Type B pancreatic cell (in vitro differentiated cells): Measurements from ENCODE around the gene FHL2. TPM values are rescaled to one million over a fixed set of nuclear protein-coding genes. Genes with fewer than 3 reads are reported as not detected.

Experiments
- DNase-seq: peaks from one replicate; pipeline ENCODE4 v3.0.0; 2021; ENCODE audit warnings: mixed read lengths; ENCODE audit not compliant: unreplicated experiment; ENCODE audit errors: extremely low spot score
- H3K27ac Mint-ChIP-seq: 2 replicates; pipeline ENCODE4 v1.8.0; 2021; ENCODE audit warnings: mild to moderate bottlenecking, mixed read lengths
- H3K27me3 Mint-ChIP-seq: 2 replicates; pipeline ENCODE4 v1.8.0; 2021; ENCODE audit warnings: mixed read lengths
- H3K36me3 Mint-ChIP-seq: 2 replicates; pipeline ENCODE4 v1.8.0; 2021; ENCODE audit warnings: mixed read lengths
- H3K4me1 Mint-ChIP-seq: one replicate; pipeline ENCODE4 v1.8.0; 2021; ENCODE audit warnings: mixed read lengths; ENCODE audit not compliant: unreplicated experiment
- H3K4me3 Mint-ChIP-seq: 2 replicates; pipeline ENCODE4 v1.8.0; 2021; ENCODE audit warnings: mild to moderate bottlenecking, mixed read lengths
- H3K9me3 Mint-ChIP-seq: 2 replicates; pipeline ENCODE4 v1.8.0; 2021; ENCODE audit warnings: mixed read lengths
- CTCF ChIP-seq: fragments of 200-600 bp; sonication (generic); conservative IDR thresholded peaks from 2 replicates; pipeline ENCODE4 v1.5.0; 2021; ENCODE audit warnings: antibody characterized with exemption, mild to moderate bottlenecking
- total RNA-seq: library from RNA; stranded (reverse); gene quantifications from 2 replicates; pipeline ENCODE4 v1.2.1, GENCODE V29; 2021; ENCODE audit warnings: low replicate concordance

Gene FHL2
- total RNA-seq, 1 donor from 2014 or later: 21.9 TPM

GRCh38 chr2:105437708-105438103 is 38.9 kb upstream of the FHL2 start:
- Mint-ChIP-seq H3K4me1 (peaks cover 8% of the 10 kb centered on the region), H3K27me3 (no peaks in the 10 kb centered on the region), H3K9me3 (no peaks in the 10 kb centered on the region), H3K36me3 (no peaks in the 10 kb centered on the region), H3K27ac (no peak overlapping the region), H3K4me3 (no peak overlapping the region)
- DNase-seq: no peak
- TF ChIP-seq CTCF: no peak

GRCh38 chr2:105432749-105433148 is 33.9 kb upstream of the FHL2 start:
- no peak overlapping the region for H3K4me3 Mint-ChIP-seq
- H3K9me3 Mint-ChIP-seq: no peaks in the 10 kb centered on the region
- H3K27me3 Mint-ChIP-seq: no peaks in the 10 kb centered on the region
- DNase-seq: no peak
- peaks cover 2% of the 10 kb centered on the region for H3K4me1 Mint-ChIP-seq
- H3K36me3 Mint-ChIP-seq: no peaks in the 10 kb centered on the region
- no peak overlapping the region for H3K27ac Mint-ChIP-seq
- TF ChIP-seq CTCF: no peak

GRCh38 chr2:105432044-105432399 is 33.2 kb upstream of the FHL2 start:
- no peak for DNase-seq
- TF ChIP-seq CTCF: no peak
- H3K27ac Mint-ChIP-seq: no peak overlapping the region
- no peaks in the 10 kb centered on the region for H3K36me3 Mint-ChIP-seq
- no peaks in the 10 kb centered on the region for H3K9me3 Mint-ChIP-seq
- no peak overlapping the region for H3K4me3 Mint-ChIP-seq
- H3K27me3 Mint-ChIP-seq: no peaks in the 10 kb centered on the region
- peaks cover 7% of the 10 kb centered on the region for H3K4me1 Mint-ChIP-seq

GRCh38 chr2:105431367-105432043 is 32.7 kb upstream of the FHL2 start:
- TF ChIP-seq CTCF: no peak
- DNase-seq: no peak
- Mint-ChIP-seq H3K27me3 (no peaks in the 10 kb centered on the region), H3K36me3 (no peaks in the 10 kb centered on the region), H3K4me3 (no peak overlapping the region), H3K4me1 (peaks cover 12% of the 10 kb centered on the region), H3K9me3 (no peaks in the 10 kb centered on the region), H3K27ac (no peak overlapping the region)

- H3K27me3 Mint-ChIP-seq: no peaks in the 10 kb centered on the region
- no peak overlapping the region for H3K4me3 Mint-ChIP-seq
- no peak overlapping the region for H3K27ac Mint-ChIP-seq
- H3K4me1 Mint-ChIP-seq: peaks cover 21% of the 10 kb centered on the region
- no peak for TF ChIP-seq CTCF
- DNase-seq: no peak
- no peaks in the 10 kb centered on the region for H3K9me3 Mint-ChIP-seq
- no peaks in the 10 kb centered on the region for H3K36me3 Mint-ChIP-seq
Measured at GRCh38 chr2:105428387-105429018, 29.7 kb upstream of the FHL2 start.
